Colonic mucosa (tissue), 4 donors: ENCODE data around the gene ZFY. TPM values are rescaled to one million over a fixed set of nuclear protein-coding genes. Genes with fewer than 3 reads are reported as not detected.

Source experiments
- DNase-seq: peaks from one replicate; pipeline ENCODE4 v3.0.0-alpha.2; 2020
- H3K27ac ChIP-seq: fragments of 200-600 bp; one replicate; pipeline ENCODE4 v1.8.0; 2021
- H3K27me3 ChIP-seq: fragments of 200-600 bp; one replicate; pipeline ENCODE4 v1.8.0; 2021
- H3K36me3 ChIP-seq: fragments of 200-600 bp; one replicate; pipeline ENCODE4 v1.8.0; 2021
- H3K4me1 ChIP-seq: fragments of 200-600 bp; one replicate; pipeline ENCODE4 v1.8.0; 2021; ENCODE audit warnings: mild to moderate bottlenecking
- H3K4me3 ChIP-seq: fragments of 200-600 bp; one replicate; pipeline ENCODE4 v1.8.0; 2021
- H3K9ac ChIP-seq, 2 donors: one replicate each; pipeline ENCODE4 v1.7.0; 2013; ENCODE audit warnings: control low read depth in 2 of 2, low read depth in 2 of 2, low read length in 2 of 2
- H3K9me3 ChIP-seq: fragments of 200-600 bp; one replicate; pipeline ENCODE4 v1.8.0; 2021
- CTCF ChIP-seq: fragments of 200-600 bp; IDR thresholded peaks from one replicate; pipeline ENCODE4 v1.8.0; 2022; ENCODE audit warnings: antibody characterized with exemption, mild to moderate bottlenecking
- intact Hi-C: fragments of 100-400 bp; cut with DNase I; formaldehyde crosslinking; loops from one replicate; pipeline ENCODE4 v1.14.1; 2022
- total RNA-seq, 2 donors: library from RNA; stranded (reverse); fragmentation: NEBNext Ultra II Directional in 1 of 2; extraction: Animal tissue kit (Norgen Biotek cat#: 25700) in 1 of 2; gene quantifications; one replicate each; pipeline ENCODE4 v1.2.1, GENCODE V29; 2021
- donor health status: healthy.
- donor health status: DM: no; HTN: no; CAD: no.
- donor health status: DM: no; HTN: no; CAD: no.

The ZFY gene
- total RNA-seq, 2 donors from 2014 or later, result 0.35 TPM; not detected in 1

- Histone ChIP-seq H3K36me3 (no peaks in the 10 kb centered on the region), H3K27me3 (no peaks in the 10 kb centered on the region), H3K4me1 (no peaks in the 10 kb centered on the region), H3K9me3 (no peaks in the 10 kb centered on the region), H3K9ac (no peak overlapping the region), H3K27ac (no peak overlapping the region), H3K4me3 (no peak overlapping the region)
- intact Hi-C loops, result no loop called here
- no peak for TF ChIP-seq CTCF
- no peak for DNase-seq
Measured at GRCh38 chrY:3012226-3012625, 77.0 kb downstream of the ZFY start.

- intact Hi-C loops, result no loop called here
- no peak for TF ChIP-seq CTCF
- DNase-seq, result no peak
- Histone ChIP-seq H3K27me3 (no peaks in the 10 kb centered on the region), H3K4me1 (no peaks in the 10 kb centered on the region), H3K27ac (no peak overlapping the region), H3K9ac (no peak overlapping the region), H3K4me3 (no peak overlapping the region), H3K9me3 (no peaks in the 10 kb centered on the region), H3K36me3 (no peaks in the 10 kb centered on the region)
Measured at GRCh38 chrY:3016594-3016993, 81.4 kb downstream of the ZFY start.

- Histone ChIP-seq H3K27ac (no peak overlapping the region), H3K9ac (no peak overlapping the region), H3K9me3 (no peaks in the 10 kb centered on the region), H3K4me1 (no peaks in the 10 kb centered on the region), H3K27me3 (no peaks in the 10 kb centered on the region), H3K4me3 (no peak overlapping the region), H3K36me3 (no peaks in the 10 kb centered on the region)
- no peak for DNase-seq
- intact Hi-C loops, result no loop called here
- TF ChIP-seq CTCF, result no peak
Measured at GRCh38 chrY:3018546-3018945, 83.4 kb downstream of the ZFY start.

- no peaks in the 10 kb centered on the region for H3K4me1 ChIP-seq
- no peaks in the 10 kb centered on the region for H3K9me3 ChIP-seq
- no peak for DNase-seq
- H3K27ac ChIP-seq, result no peak overlapping the region
- intact Hi-C loops, result no loop called here
- no peak for TF ChIP-seq CTCF
- H3K9ac ChIP-seq, result no peak overlapping the region
- no peak overlapping the region for H3K4me3 ChIP-seq
- H3K36me3 ChIP-seq, result no peaks in the 10 kb centered on the region
- H3K27me3 ChIP-seq, result no peaks in the 10 kb centered on the region
Measured at GRCh38 chrY:3019584-3019983, 84.4 kb downstream of the ZFY start.

GRCh38 chrY:3021176-3021575, 86.0 kb downstream of the ZFY start:
- no peak for DNase-seq
- Histone ChIP-seq H3K4me1 (no peaks in the 10 kb centered on the region), H3K27ac (no peak overlapping the region), H3K9me3 (no peaks in the 10 kb centered on the region), H3K27me3 (no peaks in the 10 kb centered on the region), H3K4me3 (no peak overlapping the region), H3K36me3 (no peaks in the 10 kb centered on the region), H3K9ac (no peak overlapping the region)
- no peak for TF ChIP-seq CTCF
- intact Hi-C loops, result no loop called here

GRCh38 chrY:3023606-3024005, 88.4 kb downstream of the ZFY start:
- intact Hi-C loops, result no loop called here
- no peaks in the 10 kb centered on the region for H3K4me1 ChIP-seq
- TF ChIP-seq CTCF, result no peak
- no peak overlapping the region for H3K9ac ChIP-seq
- no peaks in the 10 kb centered on the region for H3K27me3 ChIP-seq
- H3K4me3 ChIP-seq, result no peak overlapping the region
- no peaks in the 10 kb centered on the region for H3K36me3 ChIP-seq
- DNase-seq, result no peak
- no peak overlapping the region for H3K27ac ChIP-seq
- H3K9me3 ChIP-seq, result no peaks in the 10 kb centered on the region
